ENCODE results near the gene SAMMSON.

- TF ChIP-seq CTCF (IDR thresholded peaks at IDR 0.05) (no peak), POLR2A (IDR thresholded peaks at IDR 0.05) (no peak)
Observed at GRCh38 chr3:69967156-69967555, 32.4 kb upstream of the SAMMSON start.

Data from breast epithelium (tissue), 3 donors.